NCI-H2171 treated with DMSO at 0.1 percent for 48 hours (cell line): ENCODE measurements around the gene ANXA6.
A peak's percentile ranks its signal among the peaks of the same experiment; 100 is the strongest.

Source experiments
- DNase-seq: peaks from one replicate; lab custom pipeline; 2025; lab: John Stamatoyannopoulos, UW

ANXA6 gene

GRCh38 chr5:151153300-151153699, 4.3 kb downstream of the ANXA6 start:
- no peak for DNase-seq

GRCh38 chr5:151151793-151152192, 5.8 kb downstream of the ANXA6 start:
- DNase-seq = no peak

DNA sequence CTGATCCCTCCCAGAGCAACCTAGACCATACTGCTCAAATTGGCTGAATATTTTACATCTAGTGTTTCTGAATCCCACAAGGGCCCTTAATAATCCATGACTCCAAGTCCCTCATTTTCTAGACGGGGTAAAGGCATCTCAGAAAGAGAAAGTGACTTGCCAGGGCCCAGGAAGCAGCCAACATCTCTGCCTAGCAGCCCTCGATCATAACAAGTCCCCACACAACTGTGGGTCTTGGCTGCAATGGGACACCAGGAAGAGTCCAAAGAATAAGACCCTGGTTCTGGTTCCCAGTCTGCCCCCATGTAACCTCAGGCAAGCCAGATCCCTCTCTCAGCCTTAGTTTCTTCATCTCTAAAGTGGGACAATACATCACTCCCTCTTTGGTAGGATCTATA, 6.3 kb downstream of the ANXA6 start:
- no peak for DNase-seq

DNA sequence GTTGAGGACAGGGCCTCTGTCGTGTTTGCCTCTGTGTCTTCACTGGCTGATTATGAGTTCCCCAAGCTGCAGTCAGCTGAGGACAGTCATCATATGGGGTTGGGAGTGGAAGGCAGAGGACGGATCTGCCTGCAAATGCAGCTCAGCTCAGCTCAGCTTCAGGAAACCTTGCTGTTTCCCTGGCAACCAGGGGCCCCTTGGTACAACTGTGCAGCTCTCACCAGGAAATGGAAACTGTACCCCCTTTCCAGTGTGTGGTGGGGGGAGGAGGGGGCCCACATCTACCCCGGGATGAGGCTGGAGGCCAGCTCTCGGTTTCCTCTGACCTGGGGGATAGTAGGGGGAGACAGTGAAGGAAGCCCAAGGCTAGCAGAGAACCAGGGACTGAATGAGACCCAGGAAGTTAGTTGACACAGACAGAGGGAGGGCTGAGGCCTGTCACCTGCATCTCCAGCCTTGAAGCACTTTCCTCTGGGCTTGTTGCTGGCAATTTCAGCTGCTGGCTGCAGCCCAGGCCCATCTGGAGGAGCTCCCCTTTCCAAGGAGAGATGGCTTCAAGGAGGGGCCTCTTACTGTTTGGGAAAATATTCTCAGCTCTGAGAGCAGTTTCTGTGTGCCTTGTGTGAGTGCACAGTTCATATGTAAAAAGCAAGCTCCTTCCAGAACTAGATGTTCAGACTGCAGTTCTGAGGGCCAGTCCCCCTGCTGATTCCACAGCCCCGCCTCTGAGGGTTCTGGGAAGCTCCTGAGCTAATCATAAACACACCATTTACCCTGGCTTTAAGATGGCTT, 6.9 kb downstream of the ANXA6 start:
- peak; percentile 64 for DNase-seq

GRCh38 chr5:151148583-151148982, 9.0 kb downstream of the ANXA6 start:
- no peak for DNase-seq

DNA sequence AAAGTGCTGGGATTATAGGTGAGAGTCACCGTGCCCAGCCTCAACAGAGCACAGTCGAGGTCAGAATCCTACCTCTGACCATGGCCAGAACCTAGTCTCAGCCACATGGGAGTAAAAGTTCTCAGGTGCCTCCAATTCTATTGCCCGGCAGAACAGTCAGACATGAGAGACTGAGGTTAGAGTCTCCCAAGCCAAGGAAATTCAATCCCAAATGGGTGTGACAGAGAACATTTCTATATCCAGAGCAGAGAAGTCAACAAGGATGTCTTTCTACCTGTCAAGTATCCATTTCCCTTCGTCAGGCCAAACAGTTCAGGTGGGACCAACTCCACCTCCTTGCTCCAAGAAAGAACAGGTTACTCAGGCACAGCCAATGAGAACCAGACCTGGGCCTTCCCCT, 10.5 kb downstream of the ANXA6 start:
- no peak for DNase-seq

DNA sequence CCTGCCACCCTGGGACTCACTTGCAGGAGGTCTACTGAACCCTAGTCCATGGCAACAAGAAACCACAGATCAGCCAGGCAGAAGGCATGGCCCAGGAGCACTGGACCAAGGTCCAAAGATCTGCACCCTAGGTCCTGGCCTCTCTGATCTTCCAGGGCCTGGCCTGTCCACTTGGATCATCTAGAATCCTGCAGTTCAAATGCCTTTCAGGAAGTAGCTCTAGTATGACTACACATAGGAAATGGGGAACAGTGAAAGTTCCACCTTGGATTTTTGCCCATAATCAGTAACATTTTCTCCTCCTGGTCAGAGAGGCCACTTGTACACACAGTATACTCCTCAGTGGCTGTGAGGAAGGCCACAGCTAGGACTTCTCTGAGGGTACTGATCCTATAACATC, 11.5 kb downstream of the ANXA6 start:
- DNase-seq = no peak

GRCh38 chr5:151144922-151145321, 12.7 kb downstream of the ANXA6 start:
- no peak for DNase-seq

DNA sequence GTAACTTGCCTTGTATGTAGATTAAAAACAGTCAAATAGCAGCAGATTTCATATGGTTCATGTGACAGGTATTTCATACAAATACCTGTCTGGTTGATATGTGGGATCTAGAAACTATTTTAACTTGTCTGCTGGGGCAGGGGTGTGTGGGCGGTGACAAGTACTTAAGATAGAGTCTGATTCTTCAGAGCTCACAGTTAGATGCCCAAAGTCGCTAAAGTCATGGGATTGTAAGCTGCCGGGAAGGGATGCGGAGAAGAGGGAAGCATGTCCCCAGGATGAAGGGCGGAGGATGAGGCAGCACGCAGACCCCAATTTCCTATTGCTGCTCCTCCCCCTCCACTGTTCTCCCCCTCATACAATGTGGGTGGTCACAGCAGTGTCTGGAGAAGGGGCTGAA, 13.3 kb downstream of the ANXA6 start:
- DNase-seq = no peak

DNA sequence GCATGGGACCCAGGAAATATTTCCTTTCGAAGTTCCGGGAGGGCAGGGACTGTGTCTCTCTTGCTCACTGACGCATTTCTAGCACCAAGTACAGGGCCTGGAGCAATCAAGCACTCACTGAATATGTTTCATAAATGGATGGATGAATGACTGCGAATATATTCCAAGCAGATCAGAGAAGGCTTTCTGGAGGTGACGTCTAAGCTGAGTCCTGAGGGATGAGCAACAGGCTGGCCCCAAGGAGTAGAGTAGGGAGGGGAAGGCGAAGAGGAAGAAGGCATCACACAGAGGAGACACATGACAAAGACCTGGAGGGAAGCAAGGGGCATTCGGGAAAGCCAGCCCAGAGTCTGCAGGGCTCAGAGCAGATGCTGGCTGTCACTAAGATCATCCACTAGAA, 13.9 kb downstream of the ANXA6 start:
- DNase-seq = no peak

- no peak for DNase-seq
Observed at GRCh38 chr5:151142933-151143332, 14.6 kb downstream of the ANXA6 start.

GRCh38 chr5:151141535-151141934, 16.0 kb downstream of the ANXA6 start:
- no peak for DNase-seq

- no peak for DNase-seq
Observed at GRCh38 chr5:151140686-151141459, 16.7 kb downstream of the ANXA6 start.

GRCh38 chr5:151139646-151140045, 17.9 kb downstream of the ANXA6 start:
- DNase-seq = no peak

GRCh38 chr5:151139015-151139414, 18.6 kb downstream of the ANXA6 start:
- no peak for DNase-seq

GRCh38 chr5:151138114-151138513, 19.5 kb downstream of the ANXA6 start:
- no peak for DNase-seq

- no peak for DNase-seq
Observed at GRCh38 chr5:151137067-151137825, 20.3 kb downstream of the ANXA6 start.

DNA sequence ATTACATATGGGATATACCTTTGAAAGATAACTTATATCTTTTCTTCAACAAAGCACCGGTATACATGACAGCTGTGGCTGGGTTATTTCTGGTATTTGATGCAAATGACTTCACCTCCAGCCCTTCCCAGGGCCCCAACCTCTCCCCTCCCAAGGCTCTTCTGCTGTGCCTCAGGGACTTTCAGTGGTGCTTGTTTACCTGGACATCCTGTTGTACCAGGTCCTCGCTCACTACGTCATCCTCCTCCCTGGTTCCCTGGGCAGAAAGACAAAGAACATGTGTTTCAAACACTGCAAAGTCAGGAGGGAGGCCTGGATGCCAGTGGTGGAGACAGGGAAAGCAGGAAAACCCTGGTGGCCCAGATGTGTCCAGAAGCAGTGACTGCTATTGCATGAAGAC, 23.4 kb downstream of the ANXA6 start:
- DNase-seq = no peak

- DNase-seq = no peak
Observed at GRCh38 chr5:151132963-151133362, 24.6 kb downstream of the ANXA6 start.

DNA sequence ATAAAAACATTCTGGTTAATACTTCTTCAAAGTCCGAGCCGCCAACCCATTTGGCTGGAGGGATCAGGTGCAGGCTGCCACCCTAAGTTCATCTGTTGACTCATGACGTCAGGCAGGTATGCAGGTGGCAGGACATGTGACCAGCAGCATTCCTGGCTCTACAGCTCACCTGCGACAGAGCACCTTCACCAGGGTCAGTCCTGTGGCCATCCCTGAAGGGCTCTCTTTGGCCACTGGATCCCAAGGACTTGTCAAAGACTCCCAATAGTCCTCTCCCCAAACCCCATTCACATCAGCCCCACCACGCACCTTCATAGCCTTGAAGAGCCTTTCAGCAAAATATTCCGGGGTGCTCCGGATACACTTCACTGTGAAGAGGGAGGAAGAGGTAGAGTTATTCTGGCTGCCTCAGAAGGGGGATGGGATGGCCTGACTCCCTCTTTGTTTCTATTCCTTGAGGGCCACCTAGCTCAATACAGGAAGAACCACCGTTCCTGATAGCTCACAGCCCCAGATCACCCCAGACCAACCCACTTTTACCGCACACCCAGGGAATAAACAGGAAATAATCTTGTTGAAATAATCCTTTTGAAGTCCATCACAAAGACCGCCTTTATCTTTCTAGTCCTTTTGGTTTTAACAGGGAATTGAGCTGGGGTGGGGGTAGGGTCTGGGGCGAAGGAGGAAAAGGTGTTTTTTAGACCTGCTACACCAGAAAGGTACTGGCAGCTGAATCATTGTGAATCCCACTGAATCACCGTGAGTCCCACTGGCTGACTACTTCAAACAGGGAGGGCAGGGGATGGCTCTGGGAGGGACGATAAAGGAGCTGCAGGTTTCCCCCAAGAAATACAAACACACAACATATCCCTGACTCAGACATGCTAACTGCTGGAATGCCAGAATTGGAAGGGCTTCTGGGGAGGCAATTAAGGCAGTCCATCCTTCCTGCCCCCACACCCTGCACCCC, 26.4 kb downstream of the ANXA6 start:
- DNase-seq = no peak

- DNase-seq = no peak
Observed at GRCh38 chr5:151130235-151130921, 27.2 kb downstream of the ANXA6 start.
